Neural cell (in vitro differentiated cells): ENCODE data around the gene USP28.

Source experiments
- EP300 ChIP-seq: fragments of 450-650 bp; conservative IDR thresholded peaks from 2 replicates; pipeline ENCODE4 v1.6.1; 2014; ENCODE audit warnings: antibody characterized with exemption, mild to moderate bottlenecking, moderate library complexity; ENCODE audit not compliant: poor library complexity, severe bottlenecking
- EZH2 ChIP-seq: fragments of 200-600, 300-800 bp; shearing (Covaris generic), sonication (generic); IDR thresholded peaks from 2 replicates; pipeline ENCODE4 v1.6.1; 2014; ENCODE audit warnings: antibody characterized with exemption, low read length, borderline replicate concordance, mild to moderate bottlenecking; ENCODE audit not compliant: insufficient read depth, poor library complexity, severe bottlenecking
- POLR2AphosphoS5 ChIP-seq: IDR thresholded peaks from 2 replicates; pipeline ENCODE4 v1.6.1; 2012
- SMC3 ChIP-seq: fragments of 450-650 bp; conservative IDR thresholded peaks from 2 replicates; pipeline ENCODE4 v1.6.1; 2014; ENCODE audit warnings: antibody characterized with exemption, mild to moderate bottlenecking, moderate library complexity; ENCODE audit not compliant: poor library complexity
- TF ChIP-seq, protein P1 (sequence below): fragments of 450-650 bp; IDR thresholded peaks from 2 replicates; pipeline ENCODE4 v1.5.1; 2014; ENCODE audit warnings: antibody characterized with exemption, mild to moderate bottlenecking, moderate library complexity; ENCODE audit not compliant: poor library complexity, severe bottlenecking
- TF ChIP-seq, protein P2 (sequence below): IDR thresholded peaks from 2 replicates; pipeline ENCODE4 v1.6.1; 2012; ENCODE audit warnings: borderline replicate concordance

DNA sequence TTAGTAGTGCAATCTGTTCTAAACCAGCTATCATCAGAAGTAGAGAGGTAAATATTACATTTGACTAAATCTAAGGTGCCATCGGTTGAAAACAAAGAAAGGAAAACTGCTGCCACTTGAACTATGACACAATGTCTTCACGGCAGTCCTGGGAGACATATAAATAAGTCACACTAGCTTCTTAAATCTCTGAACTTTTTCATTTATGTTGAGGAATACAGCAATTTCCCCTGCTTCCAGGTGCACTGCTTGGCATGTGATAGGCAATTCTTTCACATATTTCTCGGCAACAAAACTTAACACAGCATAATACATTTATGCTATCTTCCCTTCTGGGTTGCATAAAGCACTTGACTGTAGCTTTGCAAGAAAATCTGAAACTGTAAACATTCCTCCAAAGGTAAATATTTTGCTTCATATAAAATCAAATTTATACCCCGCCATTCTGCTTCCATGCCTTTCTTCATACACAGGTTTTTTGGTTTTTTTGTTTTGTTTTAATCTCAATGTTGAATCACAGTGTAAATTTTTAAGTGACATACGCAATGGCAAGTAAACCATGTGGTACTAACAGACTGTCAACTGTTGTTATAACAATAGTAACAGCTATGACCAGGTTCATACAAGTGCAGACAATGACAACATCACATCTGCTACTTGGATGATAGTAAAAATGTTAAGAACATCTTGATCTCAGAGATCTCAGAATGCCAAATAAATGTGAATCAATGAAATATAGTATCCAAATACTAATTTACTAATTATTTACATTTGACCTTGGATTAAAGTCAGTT lies 18.2 kb downstream of the USP28 start:
- TF ChIP-seq, protein P1, sequence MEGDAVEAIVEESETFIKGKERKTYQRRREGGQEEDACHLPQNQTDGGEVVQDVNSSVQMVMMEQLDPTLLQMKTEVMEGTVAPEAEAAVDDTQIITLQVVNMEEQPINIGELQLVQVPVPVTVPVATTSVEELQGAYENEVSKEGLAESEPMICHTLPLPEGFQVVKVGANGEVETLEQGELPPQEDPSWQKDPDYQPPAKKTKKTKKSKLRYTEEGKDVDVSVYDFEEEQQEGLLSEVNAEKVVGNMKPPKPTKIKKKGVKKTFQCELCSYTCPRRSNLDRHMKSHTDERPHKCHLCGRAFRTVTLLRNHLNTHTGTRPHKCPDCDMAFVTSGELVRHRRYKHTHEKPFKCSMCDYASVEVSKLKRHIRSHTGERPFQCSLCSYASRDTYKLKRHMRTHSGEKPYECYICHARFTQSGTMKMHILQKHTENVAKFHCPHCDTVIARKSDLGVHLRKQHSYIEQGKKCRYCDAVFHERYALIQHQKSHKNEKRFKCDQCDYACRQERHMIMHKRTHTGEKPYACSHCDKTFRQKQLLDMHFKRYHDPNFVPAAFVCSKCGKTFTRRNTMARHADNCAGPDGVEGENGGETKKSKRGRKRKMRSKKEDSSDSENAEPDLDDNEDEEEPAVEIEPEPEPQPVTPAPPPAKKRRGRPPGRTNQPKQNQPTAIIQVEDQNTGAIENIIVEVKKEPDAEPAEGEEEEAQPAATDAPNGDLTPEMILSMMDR = no peak
- TF ChIP-seq EZH2 (no peak), SMC3 (no peak), EP300 (no peak), POLR2AphosphoS5 (no peak)
- TF ChIP-seq, protein P2, sequence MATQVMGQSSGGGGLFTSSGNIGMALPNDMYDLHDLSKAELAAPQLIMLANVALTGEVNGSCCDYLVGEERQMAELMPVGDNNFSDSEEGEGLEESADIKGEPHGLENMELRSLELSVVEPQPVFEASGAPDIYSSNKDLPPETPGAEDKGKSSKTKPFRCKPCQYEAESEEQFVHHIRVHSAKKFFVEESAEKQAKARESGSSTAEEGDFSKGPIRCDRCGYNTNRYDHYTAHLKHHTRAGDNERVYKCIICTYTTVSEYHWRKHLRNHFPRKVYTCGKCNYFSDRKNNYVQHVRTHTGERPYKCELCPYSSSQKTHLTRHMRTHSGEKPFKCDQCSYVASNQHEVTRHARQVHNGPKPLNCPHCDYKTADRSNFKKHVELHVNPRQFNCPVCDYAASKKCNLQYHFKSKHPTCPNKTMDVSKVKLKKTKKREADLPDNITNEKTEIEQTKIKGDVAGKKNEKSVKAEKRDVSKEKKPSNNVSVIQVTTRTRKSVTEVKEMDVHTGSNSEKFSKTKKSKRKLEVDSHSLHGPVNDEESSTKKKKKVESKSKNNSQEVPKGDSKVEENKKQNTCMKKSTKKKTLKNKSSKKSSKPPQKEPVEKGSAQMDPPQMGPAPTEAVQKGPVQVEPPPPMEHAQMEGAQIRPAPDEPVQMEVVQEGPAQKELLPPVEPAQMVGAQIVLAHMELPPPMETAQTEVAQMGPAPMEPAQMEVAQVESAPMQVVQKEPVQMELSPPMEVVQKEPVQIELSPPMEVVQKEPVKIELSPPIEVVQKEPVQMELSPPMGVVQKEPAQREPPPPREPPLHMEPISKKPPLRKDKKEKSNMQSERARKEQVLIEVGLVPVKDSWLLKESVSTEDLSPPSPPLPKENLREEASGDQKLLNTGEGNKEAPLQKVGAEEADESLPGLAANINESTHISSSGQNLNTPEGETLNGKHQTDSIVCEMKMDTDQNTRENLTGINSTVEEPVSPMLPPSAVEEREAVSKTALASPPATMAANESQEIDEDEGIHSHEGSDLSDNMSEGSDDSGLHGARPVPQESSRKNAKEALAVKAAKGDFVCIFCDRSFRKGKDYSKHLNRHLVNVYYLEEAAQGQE = no peak
